NOMO-1 treated with dmso at 0.1 percent for 144 hours (cell line): ENCODE results near the gene PRND.
"Not testable (repeated sequence)": the region's sequence is repeated elsewhere in the genome, so short reads cannot be mapped to it uniquely, and the experiment has no call there.

ENCODE experiments used
- DNase-seq: peaks from one replicate; lab custom pipeline; 2025; ENCODE audit not compliant: unreplicated experiment; lab: John Stamatoyannopoulos, UW

PRND gene

DNA sequence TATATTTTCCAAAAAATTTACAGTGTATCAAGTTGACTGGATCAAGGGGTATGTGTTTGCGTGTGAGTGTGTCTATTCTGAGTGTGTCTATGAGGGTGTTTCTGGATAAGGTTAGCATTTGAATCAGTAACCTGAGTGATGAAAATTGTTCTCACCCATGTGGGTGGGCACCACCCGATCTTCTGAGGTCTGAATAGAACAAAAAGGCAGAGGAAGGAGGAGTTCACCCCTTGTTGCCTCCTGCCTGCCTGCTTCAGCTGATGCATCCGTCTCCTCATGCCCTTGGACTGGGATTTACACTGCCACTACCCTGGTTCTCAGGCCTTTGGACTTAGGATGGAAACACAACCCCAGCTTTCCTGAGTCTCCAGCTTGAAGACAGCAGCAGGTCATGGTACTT is 13.7 kb upstream of the PRND start:
- DNase-seq: no peak

DNA sequence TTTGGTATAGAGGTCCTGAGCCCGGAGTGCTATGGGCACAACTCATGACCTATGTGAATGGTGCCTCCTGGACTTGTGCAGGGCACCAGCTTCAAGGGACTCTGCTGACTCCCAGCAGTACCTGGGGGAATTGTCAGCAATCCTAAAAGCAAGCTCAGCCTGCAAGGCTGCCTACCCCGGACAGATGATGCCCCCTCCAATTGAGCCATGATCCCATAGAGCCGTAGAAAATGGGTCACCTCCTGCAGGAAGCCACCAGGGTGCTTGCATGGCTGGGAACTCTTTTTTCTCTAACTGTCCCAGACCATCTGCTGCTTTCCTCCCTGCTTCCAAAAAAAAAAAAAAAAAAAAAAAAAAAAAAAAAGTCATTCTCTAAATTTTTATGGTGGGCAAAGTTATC is 12.9 kb upstream of the PRND start:
- DNase-seq: no peak

DNA sequence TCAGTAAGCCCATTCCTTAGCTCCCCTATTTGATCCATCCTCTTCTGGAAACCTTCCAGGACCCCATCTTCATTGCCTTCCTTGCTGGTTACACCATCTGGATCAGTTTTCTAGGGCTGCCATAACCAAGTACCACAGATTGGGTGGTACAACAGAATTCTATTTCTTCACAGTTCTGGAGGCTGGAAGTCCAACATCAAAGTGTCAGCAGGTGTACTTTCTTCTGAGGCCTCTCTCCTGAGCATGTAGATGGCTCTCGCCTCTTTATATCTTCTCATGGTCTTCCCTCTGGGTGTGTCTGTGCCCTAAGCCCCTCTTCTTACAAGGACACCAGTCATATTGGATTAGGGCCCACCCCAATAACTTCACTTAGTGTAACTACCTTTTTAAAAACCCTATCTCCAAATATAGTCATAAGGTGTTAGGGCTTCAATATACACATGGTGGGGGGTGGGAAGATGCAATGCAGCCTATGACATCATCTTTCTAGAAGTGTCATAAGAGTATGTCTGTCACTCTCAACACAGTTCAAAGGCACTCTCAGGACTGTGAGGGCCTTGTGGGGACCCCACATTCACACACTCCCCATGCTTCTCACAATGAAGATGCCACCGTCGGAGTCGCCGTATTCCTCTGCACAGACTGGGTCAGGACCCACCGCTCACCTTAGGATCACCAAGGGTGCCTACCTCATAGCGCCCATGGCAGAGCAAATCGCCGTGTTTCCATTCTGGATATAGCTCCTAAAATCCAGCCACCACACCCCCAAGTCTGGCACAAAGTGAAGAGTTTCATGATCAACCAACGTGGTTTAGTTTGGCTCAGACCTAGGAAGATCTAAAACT is 12.2 kb upstream of the PRND start:
- no peak for DNase-seq

DNA sequence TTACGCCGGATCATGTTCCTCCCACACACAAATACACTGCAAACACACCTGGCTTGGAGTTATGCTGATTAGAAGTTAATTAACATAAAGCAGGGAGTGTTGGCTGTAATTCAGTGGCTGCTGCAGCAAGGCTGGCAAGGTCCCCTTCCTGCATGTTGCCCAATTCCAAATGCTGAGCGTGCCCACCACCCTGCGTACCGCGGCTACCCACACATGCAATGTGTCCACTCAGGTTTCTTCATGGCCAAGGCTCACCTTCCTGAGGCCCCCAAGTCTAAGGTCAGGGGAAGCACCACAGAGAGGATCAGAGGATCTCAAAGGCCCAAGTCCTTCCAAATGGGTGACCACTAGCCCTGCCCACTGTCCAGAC is 11.6 kb upstream of the PRND start:
- DNase-seq: no peak

DNA sequence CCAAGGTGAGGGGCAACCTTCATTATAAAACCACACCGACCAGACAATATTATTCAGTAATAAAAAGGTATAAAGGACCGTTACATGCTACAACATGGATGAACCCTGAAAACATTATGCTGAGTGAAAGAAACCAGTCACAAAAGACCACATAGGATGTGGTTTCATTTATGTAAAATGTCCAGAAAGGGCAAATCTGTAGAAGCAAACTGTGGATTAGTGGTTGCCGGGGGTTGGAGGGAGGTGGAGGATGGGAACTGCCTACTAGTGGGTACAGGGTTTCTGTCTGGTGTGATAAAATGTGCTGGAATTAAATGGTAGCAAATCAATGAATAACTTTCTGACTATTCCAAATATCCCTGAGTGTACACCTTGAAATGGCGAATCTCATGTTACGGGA is 10.2 kb upstream of the PRND start:
- no peak for DNase-seq

DNA sequence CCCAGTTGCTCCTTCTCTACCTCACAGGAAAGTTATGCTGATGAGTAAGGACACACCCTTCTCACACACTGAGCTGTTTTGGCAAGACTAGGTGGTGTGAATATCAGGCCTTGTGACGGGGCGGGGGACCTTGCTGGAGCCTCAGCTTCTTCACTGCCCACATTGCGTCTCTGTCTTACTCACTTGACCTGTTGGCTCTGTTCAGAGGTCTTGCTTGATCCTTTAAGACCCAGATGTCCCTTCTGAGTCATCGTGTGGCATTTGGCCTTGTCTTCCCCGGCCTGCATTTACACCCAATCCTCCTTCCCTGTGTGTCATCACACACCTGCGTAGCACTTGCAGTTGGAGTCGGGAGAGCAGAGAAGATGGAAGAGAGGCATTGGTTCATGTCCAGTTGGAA is 8.3 kb upstream of the PRND start:
- DNase-seq: no peak

DNA sequence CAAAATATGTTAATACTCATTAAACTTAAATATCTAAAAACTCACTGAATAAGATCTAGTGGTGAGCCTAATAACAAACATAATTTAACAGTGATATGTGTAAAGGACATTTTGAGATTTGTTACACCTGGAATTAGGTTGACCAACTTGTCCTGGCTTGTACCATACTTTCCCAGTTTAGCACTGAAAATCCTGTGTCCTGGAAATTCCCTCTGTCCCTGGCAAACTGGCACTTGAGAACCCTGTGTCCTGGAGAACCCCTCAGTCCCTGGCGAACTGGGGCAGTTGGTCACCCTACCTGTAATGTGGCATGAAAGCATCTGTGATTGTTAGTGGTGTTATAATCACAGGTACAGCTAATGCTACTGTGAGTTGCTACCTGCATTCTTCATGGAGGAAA is 6.9 kb upstream of the PRND start:
- DNase-seq: no peak

DNA sequence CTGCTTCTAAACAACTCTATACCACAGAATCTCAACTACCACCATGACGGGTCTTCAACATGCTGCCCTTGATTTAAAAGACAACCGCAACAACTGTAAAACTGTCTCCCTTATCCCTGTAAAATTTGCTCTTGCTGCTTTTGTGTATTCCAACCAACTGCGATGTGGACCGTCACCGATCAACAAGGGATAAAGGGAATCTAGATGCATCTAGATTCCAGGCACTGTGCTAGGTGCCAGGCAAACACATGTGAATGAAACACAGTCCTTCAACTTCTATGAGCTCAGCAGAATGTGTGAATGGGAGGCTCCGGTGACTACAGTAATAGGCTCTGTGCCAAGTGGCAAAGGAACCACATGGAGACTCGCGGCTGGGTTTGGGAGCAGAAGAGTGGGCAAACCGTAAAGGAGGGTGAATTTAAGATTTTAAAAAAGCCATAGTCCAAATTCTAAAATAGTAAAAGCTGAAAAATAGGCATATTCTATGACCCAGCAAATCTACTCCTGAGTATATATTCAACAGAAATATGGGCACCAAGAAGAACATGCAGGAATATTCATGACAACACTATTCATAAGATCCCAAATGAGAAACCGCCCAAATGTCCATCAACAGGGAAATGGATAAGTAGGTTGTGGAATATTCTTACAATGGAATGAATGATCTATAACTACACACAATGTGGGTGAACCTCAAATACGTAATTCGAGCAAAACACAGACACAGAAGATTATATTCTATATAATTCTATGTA is 3.7 kb upstream of the PRND start:
- DNase-seq: no peak

DNA sequence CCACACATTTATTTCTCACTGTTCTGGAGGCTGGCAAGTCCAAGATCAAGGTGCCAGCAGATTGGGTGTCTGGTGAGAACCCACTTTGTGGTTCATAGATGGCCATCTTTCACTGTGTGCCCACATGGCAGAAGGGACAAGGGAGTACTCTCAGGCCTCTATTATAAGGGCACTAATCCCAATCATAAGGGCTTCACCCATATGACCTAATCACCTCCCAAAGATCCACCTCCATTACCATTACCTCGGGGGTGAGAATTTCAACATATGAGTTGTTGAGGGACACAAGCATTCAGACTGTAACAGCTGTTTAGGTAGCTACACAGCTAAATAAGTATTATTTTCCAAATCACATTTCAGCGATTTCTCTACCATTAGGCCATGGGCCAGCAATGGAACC is 2.5 kb upstream of the PRND start:
- DNase-seq: no peak

DNA sequence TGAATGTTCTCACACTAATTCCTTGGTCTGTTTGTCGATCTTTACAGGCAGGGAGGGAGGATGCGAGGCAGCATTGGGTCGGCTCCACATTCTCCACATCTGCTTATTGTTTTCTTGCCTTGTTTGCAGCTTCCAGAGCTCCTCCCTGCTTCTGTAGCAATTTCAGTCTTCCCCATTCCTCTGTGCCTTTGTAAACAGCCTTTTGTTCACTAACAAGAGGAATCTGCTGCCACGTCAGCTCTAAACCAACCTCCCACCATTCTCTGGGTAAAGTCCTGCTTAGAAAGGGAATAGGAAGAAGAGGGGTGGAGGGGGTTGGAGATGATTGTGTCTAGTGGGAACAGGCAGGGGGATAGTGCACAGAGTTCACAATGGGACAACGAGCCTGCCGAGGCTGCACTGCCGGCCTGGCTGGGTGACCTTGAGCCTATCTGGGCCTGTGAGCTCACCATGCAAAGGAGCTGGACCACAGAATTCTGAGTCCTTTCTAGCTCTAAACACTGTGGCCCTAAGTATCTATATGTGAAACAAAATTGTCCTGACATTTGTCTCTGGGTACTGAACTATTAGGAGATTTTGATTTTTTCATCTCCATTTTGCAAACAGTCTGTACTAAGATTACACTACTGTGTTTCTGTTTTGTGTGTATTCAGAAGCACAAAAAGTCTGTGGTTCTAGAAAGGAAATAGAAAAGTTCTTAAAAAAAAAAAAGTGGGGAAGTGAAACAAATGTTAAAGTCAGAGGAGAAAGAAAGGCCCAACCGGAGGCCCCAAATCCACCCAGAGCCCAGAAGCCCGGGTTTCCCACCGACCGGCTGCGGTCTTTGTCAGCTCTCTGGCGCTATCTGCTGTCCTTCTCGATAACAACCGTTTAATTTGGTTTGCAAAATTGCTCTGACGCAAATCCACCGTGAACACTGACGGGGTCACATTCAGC is 1.4 kb upstream of the PRND start:
- peak; percentile 96 for DNase-seq

DNA sequence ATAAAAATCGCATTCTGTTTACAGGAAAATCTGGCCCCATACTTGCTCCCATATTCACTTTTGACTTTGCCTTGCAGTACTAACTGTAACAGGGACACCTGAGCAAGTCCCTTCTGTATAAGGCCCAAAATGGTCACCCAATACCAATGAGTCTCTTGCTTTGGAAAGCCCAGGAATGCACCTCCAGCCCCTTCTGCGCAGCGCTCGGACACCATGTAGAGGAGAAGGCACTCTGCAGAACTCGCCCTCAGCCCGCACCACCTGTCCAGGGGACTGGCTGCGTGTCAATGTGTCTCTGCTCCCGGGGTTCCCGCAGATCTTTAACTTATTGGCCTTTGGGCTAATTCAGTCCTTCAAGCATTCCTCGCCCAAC is 746 bp upstream of the PRND start:
- DNase-seq: no peak

DNA sequence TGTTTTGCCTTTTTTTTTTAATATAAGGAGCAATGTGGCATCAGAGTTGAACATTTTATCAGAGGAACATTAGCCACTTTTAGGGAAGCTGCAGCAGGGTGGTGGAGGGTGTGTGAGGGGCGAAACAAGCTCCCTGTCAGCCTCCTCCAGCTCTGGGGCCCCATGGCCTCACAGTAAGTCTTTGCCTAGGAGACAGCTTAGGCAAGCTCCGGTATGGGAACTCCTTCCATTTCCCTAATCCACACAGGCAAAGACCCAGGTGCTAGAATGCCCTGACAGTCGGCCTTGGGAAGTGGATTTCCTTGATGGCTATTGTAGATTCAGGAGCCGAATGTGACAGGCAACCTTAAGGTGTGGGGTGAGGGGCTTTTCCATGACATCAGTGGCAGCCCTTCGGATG is 862 bp downstream of the PRND start:
- no peak for DNase-seq

DNA sequence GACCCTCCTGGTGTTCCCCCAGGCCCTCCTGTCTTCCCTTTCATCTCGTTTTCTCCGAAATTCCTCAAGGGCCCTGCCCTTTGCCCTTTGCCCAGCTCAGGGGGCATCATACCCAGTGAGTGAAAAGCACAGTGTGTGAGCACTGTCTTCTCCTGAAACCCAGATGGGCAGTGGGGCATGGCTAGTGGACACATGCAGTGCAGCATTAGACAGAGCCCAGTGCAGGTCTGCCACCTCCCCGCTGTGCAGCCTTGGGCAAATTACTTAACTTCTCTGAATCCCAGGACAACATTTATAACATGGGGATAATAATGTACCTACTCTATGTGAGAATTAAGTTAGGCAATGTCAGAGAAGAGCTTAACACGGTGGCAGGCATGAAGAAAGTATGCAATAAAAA is 1.3 kb downstream of the PRND start:
- DNase-seq: no peak

DNA sequence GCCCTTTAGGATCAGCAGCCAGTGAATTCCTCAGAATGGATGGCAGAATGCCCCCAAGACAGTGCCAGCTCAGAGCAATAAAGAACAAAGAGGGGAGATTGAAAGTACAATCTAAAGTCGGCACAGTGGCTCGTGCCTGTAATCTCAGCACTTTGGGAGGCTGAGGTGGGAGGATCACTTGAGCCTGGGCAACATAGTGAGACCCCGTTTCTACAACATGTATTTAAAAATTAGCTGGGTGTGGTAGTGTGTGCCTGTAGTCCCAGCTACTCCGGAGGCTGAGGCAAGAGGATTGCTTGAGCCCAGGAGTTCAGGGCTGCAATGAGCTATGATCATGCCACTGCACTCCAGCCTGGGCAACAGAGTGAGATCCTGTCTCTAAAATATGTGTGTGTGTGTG is 1.8 kb downstream of the PRND start:
- not testable (repeated sequence) for DNase-seq

DNA sequence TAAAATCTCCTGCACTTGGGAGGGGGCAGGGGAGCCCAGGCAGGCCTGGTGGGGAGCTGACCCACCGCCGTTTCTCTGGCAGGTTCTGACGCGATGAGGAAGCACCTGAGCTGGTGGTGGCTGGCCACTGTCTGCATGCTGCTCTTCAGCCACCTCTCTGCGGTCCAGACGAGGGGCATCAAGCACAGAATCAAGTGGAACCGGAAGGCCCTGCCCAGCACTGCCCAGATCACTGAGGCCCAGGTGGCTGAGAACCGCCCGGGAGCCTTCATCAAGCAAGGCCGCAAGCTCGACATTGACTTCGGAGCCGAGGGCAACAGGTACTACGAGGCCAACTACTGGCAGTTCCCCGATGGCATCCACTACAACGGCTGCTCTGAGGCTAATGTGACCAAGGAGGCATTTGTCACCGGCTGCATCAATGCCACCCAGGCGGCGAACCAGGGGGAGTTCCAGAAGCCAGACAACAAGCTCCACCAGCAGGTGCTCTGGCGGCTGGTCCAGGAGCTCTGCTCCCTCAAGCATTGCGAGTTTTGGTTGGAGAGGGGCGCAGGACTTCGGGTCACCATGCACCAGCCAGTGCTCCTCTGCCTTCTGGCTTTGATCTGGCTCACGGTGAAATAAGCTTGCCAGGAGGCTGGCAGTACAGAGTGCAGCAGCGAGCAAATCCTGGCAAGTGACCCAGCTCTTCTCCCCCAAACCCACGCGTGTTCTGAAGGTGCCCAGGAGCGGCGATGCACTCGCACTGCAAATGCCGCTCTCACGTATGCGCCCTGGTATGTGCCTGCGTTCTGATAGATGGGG is 3.0 kb downstream of the PRND start:
- no peak for DNase-seq

DNA sequence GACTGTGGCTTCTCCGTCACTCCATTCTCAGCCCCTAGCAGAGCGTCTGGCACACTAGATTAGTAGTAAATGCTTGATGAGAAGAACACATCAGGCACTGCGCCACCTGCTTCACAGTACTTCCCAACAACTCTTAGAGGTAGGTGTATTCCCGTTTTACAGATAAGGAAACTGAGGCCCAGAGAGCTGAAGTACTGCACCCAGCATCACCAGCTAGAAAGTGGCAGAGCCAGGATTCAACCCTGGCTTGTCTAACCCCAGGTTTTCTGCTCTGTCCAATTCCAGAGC is 3.5 kb downstream of the PRND start:
- no peak for DNase-seq

DNA sequence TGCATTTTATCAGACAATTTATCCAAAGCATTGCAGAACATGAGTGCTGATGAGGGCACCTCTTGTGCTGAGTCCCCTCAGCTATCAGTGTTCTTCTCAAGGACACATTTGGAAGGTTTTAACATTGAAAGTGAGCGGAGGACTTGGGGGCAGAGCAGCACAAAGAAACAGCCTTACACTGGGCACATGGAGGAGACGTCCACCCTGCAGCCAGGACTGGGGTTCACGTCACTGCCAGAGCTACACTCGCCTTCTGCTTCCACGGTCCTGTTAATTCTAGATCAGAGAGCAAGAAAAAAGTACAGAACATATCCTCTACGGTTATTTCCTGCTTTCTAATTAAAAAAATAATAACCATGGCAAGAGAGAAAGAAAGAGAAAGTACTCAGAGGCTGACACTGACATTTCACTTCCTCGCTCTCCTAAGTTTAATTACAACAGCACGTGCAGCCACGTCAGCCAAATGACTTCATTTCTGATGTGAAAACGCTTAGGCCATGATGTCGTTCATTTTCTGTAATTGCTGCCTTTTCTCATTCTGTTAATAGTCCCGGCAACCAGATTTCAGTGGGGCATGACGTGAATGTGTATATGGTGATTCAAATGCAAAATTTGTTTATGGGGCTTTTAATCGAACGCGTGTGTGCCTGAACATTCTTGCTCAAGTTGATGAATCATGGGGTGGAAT is 5.1 kb downstream of the PRND start:
- DNase-seq: peak; percentile 44

DNA sequence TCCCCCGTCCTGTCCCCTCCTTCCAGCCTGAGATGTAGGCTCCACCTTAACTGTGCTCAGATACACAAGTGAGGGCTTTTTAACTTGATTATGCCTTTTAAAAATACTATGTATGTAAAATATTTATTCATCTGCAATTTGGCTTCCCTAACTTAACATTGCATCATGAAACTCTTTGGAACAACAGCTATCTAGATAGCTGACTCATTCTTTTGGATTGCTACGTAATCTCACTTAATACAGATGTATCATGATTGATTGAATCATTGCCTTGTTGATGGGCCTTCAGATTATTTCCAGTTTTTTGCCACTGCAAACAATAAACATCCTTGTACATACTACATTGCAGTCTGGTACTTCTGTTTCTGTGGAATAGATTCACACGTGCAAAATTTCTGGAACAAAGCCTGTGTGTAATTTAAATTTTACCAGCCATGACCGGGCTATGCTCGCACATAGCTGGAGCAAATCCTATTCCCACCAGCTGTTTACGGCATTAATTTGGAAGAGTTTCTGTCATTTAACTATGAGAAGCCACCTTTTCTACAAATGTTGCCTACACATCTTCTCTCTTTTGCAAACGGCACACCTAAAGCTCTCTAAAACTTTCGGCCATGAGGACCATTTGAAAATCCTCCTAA is 6.5 kb downstream of the PRND start:
- DNase-seq: no peak

DNA sequence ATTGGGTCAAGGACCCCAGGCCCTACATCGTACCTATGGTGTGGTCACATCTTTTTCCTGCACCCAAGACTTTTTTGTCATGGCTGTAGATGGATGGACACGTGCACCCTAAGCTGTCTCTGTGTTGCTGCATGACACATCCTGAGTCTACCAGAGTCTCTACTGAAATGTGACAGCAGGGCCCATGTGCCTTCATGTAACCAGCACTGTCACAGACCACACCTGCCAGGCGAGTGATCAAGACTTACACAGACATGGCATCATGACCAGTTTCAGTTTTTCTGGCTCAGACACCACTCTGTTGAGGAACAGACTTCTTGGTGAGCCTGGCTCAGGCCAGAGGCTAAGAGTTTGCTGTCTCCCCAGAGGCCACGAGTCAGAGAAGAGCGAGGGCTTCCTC is 7.6 kb downstream of the PRND start:
- DNase-seq: no peak

DNA sequence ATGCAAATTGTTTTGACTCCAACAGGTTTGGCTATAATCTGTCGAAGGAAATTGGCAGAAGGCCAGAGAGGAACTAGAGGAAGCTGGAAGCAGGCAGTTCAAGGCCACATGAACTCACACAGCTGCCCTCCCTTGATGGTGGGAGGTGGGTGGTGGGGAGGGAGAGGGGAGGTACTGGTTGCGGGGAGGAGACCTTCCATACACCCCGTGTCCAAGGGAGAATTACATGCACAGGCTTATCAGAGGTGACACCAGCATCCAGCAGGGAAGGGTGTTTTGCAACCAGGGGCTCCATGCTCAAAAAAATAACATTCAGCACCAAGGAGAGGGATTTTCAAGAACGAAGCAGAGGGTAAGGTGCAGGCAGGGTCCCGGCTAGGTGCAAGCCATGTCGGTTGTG is 9.1 kb downstream of the PRND start:
- no peak for DNase-seq
